Measurements from ENCODE around the gene TGFBR2.

- TF ChIP-seq CTCF (IDR thresholded peaks at IDR 0.05), result no peak
- no peak for TF ChIP-seq POLR2A (IDR thresholded peaks at IDR 0.05)
Observed at GRCh38 chr3:30600572-30600971, 5.8 kb upstream of the TGFBR2 start.
